NCI-H1930 (cell line): ENCODE measurements around the gene CACNA1B.

Source experiments
- DNase-seq, 2 experiments: peaks; one replicate each; lab custom pipeline; 2025; lab: John Stamatoyannopoulos, UW

CACNA1B gene

GRCh38 chr9:138053321-138053868 is 175.8 kb downstream of the CACNA1B start:
- no peak for DNase-seq

GRCh38 chr9:138053996-138054752 is 176.6 kb downstream of the CACNA1B start:
- DNase-seq, result no peak

GRCh38 chr9:138057726-138058125 is 180.1 kb downstream of the CACNA1B start:
- DNase-seq, result no peak

DNA sequence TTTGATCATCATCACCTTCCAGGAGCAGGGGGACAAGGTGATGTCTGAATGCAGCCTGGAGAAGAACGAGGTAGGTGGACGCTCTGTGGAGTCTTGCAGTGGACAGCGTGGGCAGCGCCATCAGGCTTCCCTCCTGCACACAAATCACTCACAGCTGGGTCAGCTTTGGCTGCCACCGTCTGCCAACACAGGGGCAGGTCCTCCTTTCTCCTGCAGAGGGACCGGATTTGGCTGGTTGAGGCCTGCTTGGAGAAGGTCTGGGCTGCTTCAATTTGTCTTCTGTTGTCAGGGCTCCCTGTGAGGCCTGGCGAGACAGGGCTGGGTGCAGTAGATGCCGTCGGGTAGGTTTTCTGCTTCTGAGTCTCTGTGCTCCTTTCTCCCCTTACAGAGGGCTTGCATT is 180.6 kb downstream of the CACNA1B start:
- no peak for DNase-seq

DNA sequence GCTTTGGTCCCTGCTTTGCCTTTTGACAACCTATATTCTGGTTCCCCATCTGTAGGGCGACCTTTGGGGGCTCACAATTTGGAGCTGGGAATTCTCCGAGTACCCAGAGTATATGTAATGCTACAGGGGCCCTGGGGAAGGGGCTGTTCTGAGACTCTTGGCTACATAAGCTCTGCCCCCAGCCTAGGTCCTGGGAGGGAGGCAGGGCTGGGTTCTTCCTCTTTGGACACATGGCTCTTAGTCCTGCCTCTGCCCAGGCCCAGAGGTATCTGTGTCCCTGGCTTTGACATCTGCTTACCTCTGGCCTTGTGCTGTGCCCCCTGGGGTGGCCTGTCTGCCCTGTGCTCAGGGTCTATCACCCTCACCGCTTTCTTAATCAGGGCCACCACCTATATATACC is 181.6 kb downstream of the CACNA1B start:
- DNase-seq, result no peak

DNA sequence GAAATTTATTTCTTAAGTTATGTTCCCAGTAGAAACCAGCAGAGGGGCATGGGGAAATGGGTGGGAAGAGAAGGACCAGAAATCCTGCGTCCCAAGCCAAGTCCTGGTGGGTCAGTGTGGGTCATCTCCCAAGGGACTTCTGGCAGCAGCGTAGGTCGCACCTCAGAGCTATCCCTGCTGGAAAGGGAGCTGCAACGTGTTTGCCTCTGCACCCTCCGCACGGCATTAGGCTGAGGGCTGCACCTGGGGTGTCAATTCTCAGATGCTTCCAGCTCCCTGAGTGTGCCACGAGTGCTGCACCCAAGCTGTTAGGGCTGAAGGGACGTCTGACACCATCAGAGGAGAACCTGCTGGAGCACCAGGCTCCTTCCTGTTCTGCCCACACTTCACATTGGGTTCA is 182.8 kb downstream of the CACNA1B start:
- DNase-seq, result no peak

GRCh38 chr9:138060881-138061280 is 183.3 kb downstream of the CACNA1B start:
- DNase-seq, result no peak

- no peak for DNase-seq
Observed at GRCh38 chr9:138061631-138062030, 184.0 kb downstream of the CACNA1B start.

- no peak for DNase-seq
Observed at GRCh38 chr9:138062196-138062595, 184.6 kb downstream of the CACNA1B start.

GRCh38 chr9:138063033-138063432 is 185.5 kb downstream of the CACNA1B start:
- DNase-seq, result no peak

DNA sequence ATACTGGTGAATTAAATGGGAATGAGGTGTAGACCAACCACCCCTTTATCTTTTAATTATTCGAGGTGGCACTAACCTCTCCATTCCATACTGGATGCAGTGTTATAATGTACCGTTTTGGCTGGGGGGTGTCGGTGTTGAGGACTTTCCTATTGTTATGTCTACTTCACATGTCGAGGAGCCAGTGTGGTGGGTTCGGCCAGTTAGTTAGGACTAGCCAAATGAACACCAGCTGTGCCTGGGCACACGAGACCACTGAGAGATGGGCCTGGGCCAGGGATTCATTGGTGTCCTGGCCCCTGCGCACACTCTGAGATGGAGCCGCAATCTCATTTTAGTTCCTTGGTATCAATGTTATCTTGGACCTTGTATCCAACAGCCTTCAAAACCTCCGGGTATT is 186.2 kb downstream of the CACNA1B start:
- no peak for DNase-seq

DNA sequence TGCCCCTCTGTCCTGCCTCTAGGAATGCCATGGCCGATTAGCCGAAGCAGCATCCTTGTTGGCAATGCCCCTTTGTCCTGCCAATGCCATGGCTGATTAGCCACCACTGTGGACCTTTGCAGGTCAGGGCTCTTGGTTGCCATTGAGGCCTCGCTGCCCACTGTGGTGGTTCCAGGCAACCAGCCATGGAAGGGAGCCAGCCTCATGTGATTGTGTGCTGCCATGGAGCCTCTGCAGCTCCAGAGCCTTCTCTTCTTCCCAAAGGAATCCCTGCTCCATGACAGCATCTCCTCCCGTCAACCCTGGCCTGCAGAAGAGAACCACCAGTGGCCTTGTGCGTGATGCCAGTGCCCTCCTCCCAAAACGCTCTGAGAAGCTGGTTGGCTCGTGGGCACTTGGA is 187.0 kb downstream of the CACNA1B start:
- no peak for DNase-seq

- no peak for DNase-seq
Observed at GRCh38 chr9:138065287-138065686, 187.7 kb downstream of the CACNA1B start.

DNA sequence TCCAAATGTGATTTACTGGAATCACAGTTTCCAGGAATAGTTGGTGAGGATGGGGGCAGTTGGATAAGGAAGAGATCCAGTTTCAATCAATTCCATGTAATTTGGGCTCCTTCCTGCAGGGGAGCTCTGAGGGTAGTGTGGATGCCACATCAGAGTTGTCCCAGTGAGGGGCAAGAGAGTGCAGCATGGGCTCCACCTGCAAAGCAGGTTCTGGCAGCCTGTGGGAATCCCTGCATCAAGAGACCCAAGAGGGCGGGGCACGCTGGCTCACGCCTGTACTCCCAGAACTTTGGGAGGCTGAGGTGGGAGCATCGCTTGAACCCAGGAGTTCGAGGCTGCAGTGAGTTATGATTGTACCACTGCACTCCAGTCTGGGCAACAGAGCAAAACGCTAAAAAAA is 188.5 kb downstream of the CACNA1B start:
- DNase-seq, result no peak

GRCh38 chr9:138067613-138068367 is 190.2 kb downstream of the CACNA1B start:
- DNase-seq, result no peak

GRCh38 chr9:138068601-138069035 is 191.0 kb downstream of the CACNA1B start:
- no peak for DNase-seq

DNA sequence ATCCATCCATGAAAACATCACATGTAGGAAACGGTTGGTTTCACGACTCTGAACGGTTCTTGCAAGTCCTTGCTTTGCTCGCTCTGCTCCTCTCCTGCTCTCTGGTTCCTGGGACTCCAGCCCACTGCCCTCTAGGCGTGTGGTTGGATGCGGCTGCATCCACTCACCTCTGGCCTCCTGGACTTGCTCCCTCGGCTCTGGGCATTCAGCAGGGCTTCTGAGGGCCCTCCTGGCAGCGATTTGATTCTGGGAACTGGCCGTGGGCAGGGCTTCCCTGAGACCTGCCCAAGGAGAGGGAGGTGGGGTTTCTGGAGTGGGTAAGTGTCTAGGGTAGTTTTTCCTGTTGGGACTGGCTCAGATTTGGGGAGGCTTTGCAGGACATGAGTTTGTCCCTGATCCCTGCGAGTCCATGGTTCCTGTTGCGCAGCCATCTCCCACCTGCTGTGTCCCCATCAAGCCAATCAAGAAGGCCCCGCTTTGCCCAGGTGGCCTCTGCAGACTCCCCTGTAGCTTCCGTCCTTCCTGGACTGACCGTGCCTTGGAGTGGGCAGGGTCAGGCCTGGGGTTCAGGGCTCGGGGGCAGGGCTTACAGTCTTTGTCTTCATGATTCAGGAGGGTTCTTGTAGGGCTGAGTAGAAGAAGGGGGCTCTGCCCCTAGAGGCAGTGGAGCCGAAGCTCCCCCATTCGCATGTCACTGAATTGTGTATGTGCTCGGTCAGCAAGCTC is 192.3 kb downstream of the CACNA1B start:
- DNase-seq, result no peak

- DNase-seq, result no peak
Observed at GRCh38 chr9:138070815-138071214, 193.2 kb downstream of the CACNA1B start.

DNA sequence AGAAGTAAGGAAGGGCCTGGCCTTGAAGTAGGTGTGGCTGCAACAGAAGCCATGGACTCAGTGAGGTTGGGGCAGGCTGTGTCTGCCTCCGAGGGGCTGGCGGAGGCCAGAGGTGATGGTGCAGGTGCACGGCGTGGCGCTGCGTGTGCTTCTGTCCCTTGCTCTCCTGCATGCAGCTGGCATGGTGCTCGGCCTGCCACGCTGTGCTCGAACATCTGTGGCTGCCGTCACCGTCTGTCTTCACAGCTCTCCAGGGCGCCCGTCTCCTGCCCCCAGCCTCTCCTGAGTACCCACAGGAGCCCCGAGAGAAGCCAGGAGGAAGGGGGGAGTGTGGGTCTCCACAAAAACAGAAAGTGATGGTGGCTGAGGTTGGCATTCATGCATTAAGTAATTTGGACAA is 193.7 kb downstream of the CACNA1B start:
- no peak for DNase-seq

- no peak for DNase-seq
Observed at GRCh38 chr9:138071731-138072130, 194.1 kb downstream of the CACNA1B start.

GRCh38 chr9:138072161-138072842 is 194.7 kb downstream of the CACNA1B start:
- no peak for DNase-seq

DNA sequence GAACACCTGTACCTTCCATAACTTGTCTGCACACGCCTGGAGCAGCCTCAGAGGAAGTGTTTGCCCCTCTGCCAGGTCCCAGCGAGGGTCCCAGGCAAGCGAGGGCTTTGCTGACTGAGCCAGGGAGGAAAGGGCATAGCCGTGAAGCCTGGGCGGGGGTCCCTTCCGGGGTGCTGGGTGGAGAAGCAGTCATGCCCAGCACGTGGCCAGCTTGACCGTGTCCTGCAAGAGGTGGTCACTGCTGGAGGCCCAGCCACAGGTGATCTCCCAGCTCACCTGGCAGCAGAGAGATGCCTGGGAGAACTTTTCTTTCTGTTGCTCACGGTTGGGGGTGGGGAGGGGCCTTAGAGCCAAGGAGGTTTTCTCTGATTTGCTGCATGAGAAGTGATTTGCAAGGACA is 195.3 kb downstream of the CACNA1B start:
- no peak for DNase-seq
